ENCODE measurements around the gene COL4A2.

COL4A2 gene

GRCh38 chr13:110336108-110336507 lies 29.0 kb downstream of the COL4A2 start:
- DNase-seq (ENCODE audit: low read depth, low spot score): no peak
- Histone ChIP-seq H3K4me3 (no peak overlapping the region), H3K27ac (no peak overlapping the region), H3K36me3 (ENCODE audit: insufficient read depth, low read length) (no peaks in the 10 kb centered on the region; the same call in 1 of the 2 replicates), H3K9me3 (ENCODE audit: low read depth, low read length) (no peaks in the 10 kb centered on the region), H3K9ac (ENCODE audit: insufficient read length) (no peak overlapping the region)
- TF ChIP-seq EZH2 (IDR thresholded peaks at IDR 0.05): no peak
- TF ChIP-seq FOXP2 (optimal IDR thresholded peaks at IDR 0.05; ENCODE audit: control extremely low read depth, extremely low read length, insufficient read depth): no peak
- TF ChIP-seq POLR2AphosphoS5 (IDR thresholded peaks at IDR 0.05; ENCODE audit: borderline replicate concordance, low read depth, low read length): no peak

DNA sequence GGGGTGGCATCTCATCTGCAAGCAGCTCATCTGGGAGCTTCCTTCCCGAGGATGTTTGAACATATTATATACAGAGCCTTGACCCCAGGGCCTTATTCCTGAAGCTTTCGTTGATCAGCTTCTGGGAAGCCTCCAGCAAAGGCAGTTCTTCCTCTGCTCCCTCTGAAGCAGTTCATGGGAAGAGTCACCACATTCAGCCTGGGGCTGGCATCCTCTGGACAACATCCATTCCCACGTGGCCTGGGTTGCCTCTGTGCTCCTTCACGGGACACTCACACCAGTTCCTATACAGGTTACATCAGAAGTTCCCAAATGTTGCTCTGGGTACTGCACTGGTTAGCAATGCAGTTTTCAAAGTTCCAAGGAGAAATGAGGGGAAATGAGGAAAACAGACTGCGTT lies 29.6 kb downstream of the COL4A2 start:
- TF ChIP-seq EZH2 (IDR thresholded peaks at IDR 0.05) (no peak), FOXP2 (optimal IDR thresholded peaks at IDR 0.05; ENCODE audit: control extremely low read depth, extremely low read length, insufficient read depth) (no peak), POLR2AphosphoS5 (IDR thresholded peaks at IDR 0.05; ENCODE audit: borderline replicate concordance, low read depth, low read length) (no peak)
- no peak overlapping the region for H3K4me3 ChIP-seq
- H3K9me3 ChIP-seq (ENCODE audit: low read depth, low read length): no peaks in the 10 kb centered on the region
- no peak for DNase-seq (ENCODE audit: low read depth, low spot score)
- H3K9ac ChIP-seq (ENCODE audit: insufficient read length): no peak overlapping the region
- no peak overlapping the region for H3K27ac ChIP-seq
- no peaks in the 10 kb centered on the region; the same call in 1 of the 2 replicates for H3K36me3 ChIP-seq (ENCODE audit: insufficient read depth, low read length)

DNA sequence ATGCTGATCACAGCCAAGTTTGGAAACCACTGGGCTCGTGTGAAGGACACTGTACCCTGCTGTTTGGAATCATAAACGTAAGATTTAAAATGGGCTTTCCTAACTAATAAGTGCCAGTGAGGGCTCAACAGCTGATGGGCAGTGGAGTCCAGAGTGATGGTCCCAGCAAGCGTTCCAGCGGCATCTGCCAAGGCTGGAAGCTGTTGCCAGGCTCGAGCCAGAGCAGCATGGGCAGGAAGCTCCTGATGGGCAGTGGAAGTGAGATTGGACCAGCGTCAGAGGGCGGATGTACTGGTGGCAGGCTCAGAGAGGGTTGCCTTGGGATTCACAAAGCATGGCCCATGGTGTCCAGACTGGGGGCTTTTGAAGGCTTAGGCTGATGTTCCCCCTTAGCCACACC lies 30.2 kb downstream of the COL4A2 start:
- H3K9me3 ChIP-seq (ENCODE audit: low read depth, low read length): no peaks in the 10 kb centered on the region
- no peaks in the 10 kb centered on the region; the same call in 1 of the 2 replicates for H3K36me3 ChIP-seq (ENCODE audit: insufficient read depth, low read length)
- no peak overlapping the region for H3K27ac ChIP-seq
- H3K4me3 ChIP-seq: no peak overlapping the region
- no peak for DNase-seq (ENCODE audit: low read depth, low spot score)
- TF ChIP-seq EZH2 (IDR thresholded peaks at IDR 0.05) (no peak), POLR2AphosphoS5 (IDR thresholded peaks at IDR 0.05; ENCODE audit: borderline replicate concordance, low read depth, low read length) (no peak), FOXP2 (optimal IDR thresholded peaks at IDR 0.05; ENCODE audit: control extremely low read depth, extremely low read length, insufficient read depth) (no peak)
- no peak overlapping the region for H3K9ac ChIP-seq (ENCODE audit: insufficient read length)

DNA sequence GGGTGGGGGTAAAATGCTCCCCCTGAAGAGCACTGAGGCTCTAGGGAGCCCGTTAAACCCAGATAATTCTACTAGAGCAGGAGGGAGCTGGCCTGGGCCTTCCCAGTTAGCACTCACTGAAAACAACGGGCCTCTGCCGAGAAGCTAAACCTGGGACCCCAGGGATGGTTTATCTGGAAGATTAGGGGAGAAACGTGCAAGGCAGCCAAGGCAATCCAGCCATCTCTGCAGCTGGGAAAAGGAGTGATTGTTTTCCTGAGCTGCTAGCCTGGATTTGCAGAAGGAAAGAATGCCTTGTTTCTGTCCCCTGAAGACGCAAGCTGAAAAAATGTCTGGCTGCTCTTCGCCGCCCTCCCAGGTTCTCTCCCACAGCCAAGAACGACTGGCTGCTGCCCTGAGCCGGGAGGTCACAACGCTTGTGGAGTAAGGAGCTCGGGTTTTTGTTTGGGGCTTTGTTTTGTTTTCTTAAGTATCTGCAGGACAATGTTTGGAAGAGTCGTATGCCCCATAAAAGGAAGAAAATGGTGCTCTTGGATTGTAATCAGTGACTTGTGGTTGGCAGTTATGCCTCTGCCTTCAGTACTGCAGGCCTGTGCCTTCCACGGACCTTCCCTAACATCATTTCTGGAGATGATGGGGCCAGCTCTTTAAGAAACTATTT lies 31.5 kb downstream of the COL4A2 start:
- no peak for DNase-seq (ENCODE audit: low read depth, low spot score)
- no peaks in the 10 kb centered on the region for H3K9me3 ChIP-seq (ENCODE audit: low read depth, low read length)
- TF ChIP-seq FOXP2 (optimal IDR thresholded peaks at IDR 0.05; ENCODE audit: control extremely low read depth, extremely low read length, insufficient read depth) (no peak), POLR2AphosphoS5 (IDR thresholded peaks at IDR 0.05; ENCODE audit: borderline replicate concordance, low read depth, low read length) (no peak), EZH2 (IDR thresholded peaks at IDR 0.05) (no peak)
- no peak overlapping the region for H3K4me3 ChIP-seq
- H3K9ac ChIP-seq (ENCODE audit: insufficient read length): no peak overlapping the region
- no peak overlapping the region for H3K27ac ChIP-seq
- no peaks in the 10 kb centered on the region; the same call in 1 of the 2 replicates for H3K36me3 ChIP-seq (ENCODE audit: insufficient read depth, low read length)

- H3K9me3 ChIP-seq (ENCODE audit: low read depth, low read length): no peaks in the 10 kb centered on the region
- H3K9ac ChIP-seq (ENCODE audit: insufficient read length): no peak overlapping the region
- no peaks in the 10 kb centered on the region; the same call in 1 of the 2 replicates for H3K36me3 ChIP-seq (ENCODE audit: insufficient read depth, low read length)
- TF ChIP-seq FOXP2 (optimal IDR thresholded peaks at IDR 0.05; ENCODE audit: control extremely low read depth, extremely low read length, insufficient read depth): no peak
- no peak for TF ChIP-seq POLR2AphosphoS5 (IDR thresholded peaks at IDR 0.05; ENCODE audit: borderline replicate concordance, low read depth, low read length)
- TF ChIP-seq EZH2 (IDR thresholded peaks at IDR 0.05): no peak
- H3K4me3 ChIP-seq: no peak overlapping the region
- no peak overlapping the region for H3K27ac ChIP-seq
- no peak for DNase-seq (ENCODE audit: low read depth, low spot score)
Measured at GRCh38 chr13:110339263-110339662, 32.2 kb downstream of the COL4A2 start.

GRCh38 chr13:110339975-110340550 lies 33.0 kb downstream of the COL4A2 start:
- no peaks in the 10 kb centered on the region for H3K9me3 ChIP-seq (ENCODE audit: low read depth, low read length)
- no peak overlapping the region for H3K9ac ChIP-seq (ENCODE audit: insufficient read length)
- DNase-seq (ENCODE audit: low read depth, low spot score): no peak
- no peaks in the 10 kb centered on the region for H3K36me3 ChIP-seq (ENCODE audit: insufficient read depth, low read length)
- no peak for TF ChIP-seq EZH2 (IDR thresholded peaks at IDR 0.05)
- no peak for TF ChIP-seq FOXP2 (optimal IDR thresholded peaks at IDR 0.05; ENCODE audit: control extremely low read depth, extremely low read length, insufficient read depth)
- TF ChIP-seq POLR2AphosphoS5 (IDR thresholded peaks at IDR 0.05; ENCODE audit: borderline replicate concordance, low read depth, low read length): no peak
- no peak overlapping the region for H3K27ac ChIP-seq
- H3K4me3 ChIP-seq: no peak overlapping the region

GRCh38 chr13:110340812-110341444 lies 33.8 kb downstream of the COL4A2 start:
- Histone ChIP-seq H3K4me3 (no peak overlapping the region), H3K9ac (ENCODE audit: insufficient read length) (no peak overlapping the region), H3K27ac (no peak overlapping the region), H3K9me3 (ENCODE audit: low read depth, low read length) (no peaks in the 10 kb centered on the region), H3K36me3 (ENCODE audit: insufficient read depth, low read length) (no peaks in the 10 kb centered on the region)
- TF ChIP-seq FOXP2 (optimal IDR thresholded peaks at IDR 0.05; ENCODE audit: control extremely low read depth, extremely low read length, insufficient read depth): no peak
- DNase-seq (ENCODE audit: low read depth, low spot score): no peak

- TF ChIP-seq EZH2 (IDR thresholded peaks at IDR 0.05) (no peak), POLR2AphosphoS5 (IDR thresholded peaks at IDR 0.05; ENCODE audit: borderline replicate concordance, low read depth, low read length) (no peak), FOXP2 (optimal IDR thresholded peaks at IDR 0.05; ENCODE audit: control extremely low read depth, extremely low read length, insufficient read depth) (no peak)
- H3K9me3 ChIP-seq (ENCODE audit: low read depth, low read length): no peaks in the 10 kb centered on the region
- H3K27ac ChIP-seq: no peak overlapping the region
- no peak for DNase-seq (ENCODE audit: low read depth, low spot score)
- no peak overlapping the region for H3K4me3 ChIP-seq
- H3K36me3 ChIP-seq (ENCODE audit: insufficient read depth, low read length): no peaks in the 10 kb centered on the region
- no peak overlapping the region for H3K9ac ChIP-seq (ENCODE audit: insufficient read length)
Measured at GRCh38 chr13:110341445-110342244, 34.6 kb downstream of the COL4A2 start.
